Ishikawa (cell line): ENCODE results near the gene MMS19.

Experiments
- CEBPB ChIP-seq: IDR thresholded peaks from 2 replicates; pipeline ENCODE4 v1.6.1; 2012
- CREB1 ChIP-seq: IDR thresholded peaks from 2 replicates; pipeline ENCODE4 v1.6.1; 2012; ENCODE audit warnings: low read depth
- EP300 ChIP-seq: IDR thresholded peaks from 2 replicates; pipeline ENCODE4 v1.6.1; 2012; ENCODE audit warnings: borderline replicate concordance
- RAD21 ChIP-seq: IDR thresholded peaks from 2 replicates; pipeline ENCODE4 v1.6.1; 2012; ENCODE audit warnings: low read depth
- TAF1 ChIP-seq: IDR thresholded peaks from 2 replicates; pipeline ENCODE4 v1.6.1; 2012; ENCODE audit warnings: low read depth, mild to moderate bottlenecking
- TCF12 ChIP-seq: IDR thresholded peaks from 2 replicates; pipeline ENCODE4 v1.6.1; 2012; ENCODE audit warnings: low read depth
- TEAD4 ChIP-seq: IDR thresholded peaks from 2 replicates; pipeline ENCODE4 v1.6.1; 2012
- YY1 ChIP-seq: IDR thresholded peaks from 2 replicates; pipeline ENCODE4 v1.6.1; 2012; ENCODE audit warnings: low read depth

- TF ChIP-seq CREB1 (no peak), CEBPB (no peak), EP300 (no peak), YY1 (no peak), TEAD4 (no peak), TAF1 (no peak), TCF12 (no peak), RAD21 (no peak)
These were observed 8.2 kb upstream of the MMS19 start for GRCh38 chr10:97506199-97506991.
